ENCODE results near the gene ATP11C.
A peak's percentile ranks its signal among the peaks of the same experiment; 100 is the strongest.
"Not testable (repeated sequence)": the region's sequence is repeated elsewhere in the genome, so short reads cannot be mapped to it uniquely, and the experiment has no call there.

The ATP11C gene

DNA sequence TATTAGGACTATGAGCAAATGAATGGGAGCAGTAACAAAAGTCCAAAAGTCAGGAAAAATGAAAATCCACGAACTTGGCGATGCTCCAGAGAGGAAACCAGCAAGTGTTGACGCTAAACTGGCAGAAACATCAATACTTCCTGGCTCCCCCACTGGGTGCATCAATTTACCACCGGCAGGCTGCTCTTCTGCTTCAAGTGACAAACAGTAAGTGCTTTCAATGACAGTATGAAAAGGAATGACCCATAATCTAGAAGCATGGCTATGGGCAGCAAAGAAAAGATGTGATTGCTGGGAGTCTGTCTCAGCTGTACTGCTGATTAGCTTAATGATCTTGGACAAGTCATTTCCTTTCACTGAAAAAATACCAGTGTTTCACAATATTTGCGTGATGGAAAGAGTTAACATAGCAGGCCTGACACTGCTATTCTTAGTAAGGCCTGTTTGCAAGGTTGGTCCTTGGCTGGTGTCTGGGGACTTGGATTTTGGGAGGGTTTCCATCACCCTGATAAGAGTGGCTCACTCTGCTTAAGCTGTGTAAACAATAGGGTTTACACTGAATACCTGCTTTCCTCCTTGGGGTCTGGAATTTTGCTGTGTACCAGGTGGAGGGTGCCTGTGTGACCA, 8.7 kb downstream of the ATP11C start:
- DNase-seq (ENCODE audit: low spot score), result no peak

DNA sequence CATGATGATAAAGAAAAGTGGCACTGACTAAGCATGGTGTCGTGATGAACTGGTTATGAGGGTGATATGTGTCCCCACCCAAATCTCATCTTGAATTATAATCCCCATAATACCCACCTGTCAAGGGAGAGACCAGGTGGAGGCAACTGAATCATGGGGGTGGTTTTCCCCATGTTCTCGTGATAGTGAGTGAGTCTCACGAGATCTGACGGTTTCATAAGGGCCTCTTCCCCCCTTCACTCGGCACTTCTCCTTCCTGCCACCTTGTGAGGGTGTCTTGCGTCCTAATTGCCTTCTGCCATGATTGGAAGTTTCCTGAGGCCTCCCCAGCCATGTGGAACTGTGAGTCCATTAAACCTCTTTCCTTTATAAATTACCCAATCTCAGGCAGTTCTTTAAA, 11.7 kb downstream of the ATP11C start:
- not testable (repeated sequence) for DNase-seq (ENCODE audit: low spot score)

DNA sequence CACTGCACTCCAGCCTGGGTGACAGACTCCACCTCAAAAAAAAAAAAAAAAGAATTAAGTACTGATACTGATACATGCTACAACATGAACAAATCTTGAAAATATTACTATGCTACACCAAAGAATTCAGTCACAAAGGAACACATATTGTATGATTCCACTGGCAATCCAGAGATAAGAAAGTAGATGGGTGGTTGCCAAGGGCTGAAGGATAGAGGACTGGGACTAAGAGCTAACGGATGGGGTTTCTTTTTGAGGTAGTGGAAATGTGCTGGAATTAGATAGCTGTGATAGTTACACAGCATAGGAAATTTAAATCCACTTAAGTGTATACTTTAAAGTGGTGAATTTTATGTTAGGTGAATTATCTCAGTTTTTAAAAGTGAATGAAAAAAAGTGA, 12.5 kb downstream of the ATP11C start:
- DNase-seq (ENCODE audit: low spot score), result no peak

DNA sequence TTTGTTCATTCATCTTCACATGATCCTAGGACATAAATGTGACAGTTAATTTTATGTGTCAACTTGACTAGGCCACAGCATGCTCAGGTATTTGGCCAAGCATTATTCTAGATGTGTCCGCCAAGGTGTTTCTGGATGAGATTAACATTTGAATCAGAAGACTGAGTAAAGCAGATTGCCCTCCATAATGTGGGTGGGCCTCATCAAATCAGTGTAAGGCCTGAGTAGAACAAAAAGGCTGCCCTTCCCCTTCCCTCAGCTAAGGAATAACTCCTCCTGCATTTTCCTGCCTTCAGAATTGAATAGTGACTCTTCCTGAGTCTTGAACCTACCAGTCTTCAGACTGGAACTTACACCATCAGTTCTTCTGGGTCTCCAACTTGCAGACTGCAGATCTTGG, 18.4 kb downstream of the ATP11C start:
- no peak for DNase-seq (ENCODE audit: low spot score)

DNA sequence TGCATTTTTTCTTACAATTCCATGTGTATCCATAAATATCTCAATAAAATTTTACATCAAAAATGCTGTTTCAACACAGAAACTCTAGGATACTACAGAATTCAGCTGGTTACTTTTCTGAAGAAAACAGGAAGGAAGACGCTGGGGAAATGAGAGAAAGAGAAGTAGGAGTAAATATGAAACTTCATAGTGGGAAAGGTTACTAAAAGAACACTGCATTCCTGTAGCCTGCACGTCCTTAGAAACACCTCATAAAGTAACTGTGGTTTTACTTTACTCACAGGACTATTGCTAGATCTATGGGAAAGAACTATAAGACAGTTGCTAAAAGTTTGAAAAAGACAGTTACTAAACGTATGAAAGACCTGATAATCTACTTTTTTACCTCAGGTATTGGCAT, 23.1 kb downstream of the ATP11C start:
- no peak for DNase-seq (ENCODE audit: low spot score)

DNA sequence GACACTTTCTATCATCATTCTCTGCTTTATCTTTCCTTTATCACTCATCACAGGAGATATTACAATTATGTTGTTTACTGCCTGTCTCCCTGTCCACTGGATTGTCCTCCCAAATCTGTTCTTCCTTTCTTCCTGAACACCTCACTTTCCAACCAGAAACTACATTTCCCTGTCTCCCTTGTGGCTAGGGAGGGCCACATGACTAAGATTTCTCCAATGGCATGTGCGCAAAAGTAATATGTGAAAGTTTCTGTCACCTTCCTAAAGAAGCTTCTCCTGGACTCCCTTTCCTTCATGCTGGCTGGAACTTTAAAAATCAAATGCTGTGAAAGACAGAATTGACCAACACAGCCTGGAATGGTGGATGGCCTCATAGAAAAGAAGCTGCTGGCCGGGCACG, 25.8 kb downstream of the ATP11C start:
- no peak for DNase-seq (ENCODE audit: low spot score)

DNA sequence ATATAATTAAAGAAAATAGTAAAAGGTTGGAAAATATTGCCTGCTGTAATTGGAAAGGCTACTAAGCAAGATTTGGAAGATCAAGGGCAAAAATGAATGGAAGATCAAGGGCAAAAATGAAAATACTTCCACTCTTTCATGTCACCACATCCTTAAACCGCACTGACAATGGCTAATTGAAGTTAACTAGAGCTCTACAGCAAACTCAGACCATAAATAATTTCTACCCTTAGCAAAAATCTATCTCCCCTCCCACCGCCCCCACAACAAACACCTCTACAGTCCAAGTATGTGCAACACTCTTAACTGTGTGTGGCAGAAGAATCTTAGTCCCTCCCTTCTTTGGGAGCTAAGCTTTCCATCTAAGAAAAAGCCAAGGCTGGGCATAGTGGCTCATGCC, 27.1 kb downstream of the ATP11C start:
- DNase-seq (ENCODE audit: low spot score), result no peak

DNA sequence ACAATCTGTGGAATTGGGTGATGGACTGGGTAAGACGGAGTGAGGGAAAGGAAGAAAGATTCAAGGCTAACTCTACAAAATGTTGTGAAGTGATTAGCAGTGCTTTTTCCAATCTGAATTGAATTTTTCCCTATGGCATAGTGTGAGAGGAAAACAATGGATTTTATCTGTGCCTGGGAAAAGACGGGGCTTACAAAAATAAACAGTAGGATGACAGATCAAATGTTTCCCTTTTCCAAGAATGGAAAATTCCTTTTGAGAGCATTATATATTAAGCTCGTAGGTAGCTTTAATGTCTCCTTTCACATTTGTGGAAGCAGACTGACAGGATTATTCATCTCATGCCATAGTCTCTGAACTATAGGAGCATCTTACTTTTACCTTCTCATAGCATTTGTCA, 27.8 kb downstream of the ATP11C start:
- DNase-seq (ENCODE audit: low spot score), result no peak

DNA sequence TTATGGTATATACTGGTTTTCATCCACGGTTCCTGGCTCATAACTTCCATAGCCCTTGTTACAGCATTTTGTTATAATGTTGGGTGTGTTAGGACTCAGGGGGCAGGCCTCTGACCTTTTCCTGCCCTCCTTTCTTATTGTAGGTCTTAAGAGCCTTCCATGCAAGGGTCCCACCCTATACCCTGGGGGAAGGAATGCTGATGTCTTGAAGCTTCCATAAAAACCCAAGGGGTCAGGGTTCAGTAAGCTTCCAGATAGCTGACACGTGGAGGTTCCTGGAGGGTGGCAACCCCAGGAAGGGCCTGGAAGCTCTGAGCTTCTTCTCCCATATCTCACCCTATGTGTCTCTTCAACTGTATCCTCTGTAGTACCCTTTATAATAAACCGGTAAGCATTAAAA, 29.6 kb downstream of the ATP11C start:
- DNase-seq (ENCODE audit: low spot score), result no peak

DNA sequence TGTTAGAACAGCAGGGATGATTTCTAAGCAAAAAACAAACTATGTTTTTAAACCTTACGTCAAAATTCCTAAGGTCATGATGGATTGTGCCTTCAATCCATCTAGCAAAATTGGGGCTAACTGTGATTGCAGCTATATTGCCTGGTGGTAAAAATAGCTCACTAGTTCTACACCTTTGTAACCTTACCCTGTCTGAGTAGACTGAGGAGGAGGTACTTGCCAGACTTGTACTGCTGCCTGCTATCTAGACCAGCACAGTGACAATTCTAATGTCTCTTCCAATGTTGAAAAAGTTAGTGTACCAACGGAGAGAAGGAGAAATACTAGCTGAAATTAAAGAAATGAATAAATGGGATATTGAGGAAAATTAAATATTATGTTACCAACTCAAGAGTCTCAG, 30.3 kb downstream of the ATP11C start:
- no peak for DNase-seq (ENCODE audit: low spot score)

DNA sequence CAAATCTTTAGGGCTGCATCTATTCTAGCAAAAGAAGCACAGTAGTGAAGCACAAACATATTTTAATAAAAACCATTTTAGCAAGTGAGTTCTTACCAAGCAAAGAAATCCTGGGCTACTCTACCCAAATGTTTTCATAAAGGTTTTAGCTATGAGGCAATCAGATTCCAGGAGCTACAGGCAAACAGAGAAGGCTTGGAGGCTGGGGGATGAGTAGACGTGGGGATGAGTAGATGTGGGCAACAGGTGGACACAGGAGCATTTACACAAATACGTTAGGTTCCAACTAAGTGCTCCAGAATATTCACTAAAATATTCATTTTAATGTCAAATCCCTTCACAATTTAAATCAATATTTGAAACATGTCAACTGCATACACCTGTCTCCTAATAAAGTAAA, 34.5 kb downstream of the ATP11C start:
- no peak for DNase-seq (ENCODE audit: low spot score)

DNA sequence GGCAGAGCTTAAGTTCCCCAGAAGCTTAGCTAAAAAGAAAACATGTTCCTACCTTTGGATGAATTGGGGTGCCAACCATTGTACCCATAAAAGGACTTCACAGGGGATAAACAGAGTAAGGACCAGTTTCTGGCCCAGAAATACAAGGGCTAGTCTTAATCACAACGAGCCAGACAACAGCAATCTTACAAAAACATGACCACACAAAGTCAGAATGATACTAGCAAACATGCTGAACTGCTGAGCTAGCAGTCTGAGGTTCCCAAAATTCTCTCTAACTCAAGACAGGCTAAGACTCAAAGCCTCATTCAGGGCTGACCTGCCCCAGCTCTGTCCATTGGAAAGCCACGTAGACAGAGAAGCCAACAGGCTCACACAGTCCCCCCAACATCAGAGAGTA, 40.3 kb downstream of the ATP11C start:
- no peak for DNase-seq (ENCODE audit: low spot score)

DNA sequence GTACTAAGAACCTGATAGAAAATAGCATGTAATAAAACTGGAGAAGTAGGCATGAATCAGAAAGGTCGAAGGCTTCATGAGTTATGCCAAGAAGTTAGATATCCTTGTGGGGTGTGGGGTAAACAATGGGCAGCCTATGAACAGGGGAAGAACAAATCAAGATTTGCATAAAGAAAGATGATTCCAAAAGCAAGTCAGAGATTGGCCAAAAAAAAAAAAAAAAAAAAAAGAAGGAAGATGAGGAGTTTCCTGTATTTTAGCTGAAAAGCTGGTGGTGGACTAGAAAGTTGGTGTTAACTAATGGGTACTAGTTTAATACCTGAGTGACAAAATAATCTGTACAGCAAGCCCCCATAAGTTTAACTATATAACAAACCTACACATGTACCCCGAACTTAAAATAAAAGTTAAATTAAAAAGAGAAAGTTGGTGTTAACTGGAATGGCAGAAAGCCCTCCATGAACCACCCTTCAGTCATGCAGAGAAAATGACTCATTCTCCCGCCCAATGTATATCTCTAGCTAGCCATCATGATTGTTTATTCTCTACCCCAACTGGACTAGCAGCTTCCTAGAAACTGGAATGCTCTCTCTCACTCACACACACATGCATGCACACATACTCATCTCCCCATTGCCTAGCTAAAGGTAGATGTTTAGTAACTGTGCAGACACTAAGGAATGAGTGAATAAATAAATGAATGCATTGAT, 41.7 kb downstream of the ATP11C start:
- DNase-seq (ENCODE audit: low spot score), result peak; percentile 56

DNA sequence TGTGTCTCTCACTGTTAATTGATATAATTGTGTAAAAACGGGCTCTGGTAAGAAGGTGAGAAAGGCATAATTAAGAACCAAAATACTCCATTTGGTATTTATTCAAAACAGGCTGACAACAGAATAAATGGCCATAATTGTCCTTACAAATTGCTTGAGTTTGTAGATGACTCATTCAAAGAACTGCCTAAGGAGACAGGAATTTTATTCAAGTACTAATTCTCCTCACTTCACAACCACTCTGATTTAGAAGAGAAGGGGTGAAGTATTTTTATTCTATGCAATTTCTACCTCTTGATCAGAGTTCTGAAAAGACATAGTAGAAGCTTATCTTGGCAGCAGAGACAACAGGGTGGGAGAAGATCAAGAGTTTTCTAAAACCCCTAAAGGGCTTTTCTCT, 43.1 kb downstream of the ATP11C start:
- DNase-seq (ENCODE audit: low spot score), result no peak

DNA sequence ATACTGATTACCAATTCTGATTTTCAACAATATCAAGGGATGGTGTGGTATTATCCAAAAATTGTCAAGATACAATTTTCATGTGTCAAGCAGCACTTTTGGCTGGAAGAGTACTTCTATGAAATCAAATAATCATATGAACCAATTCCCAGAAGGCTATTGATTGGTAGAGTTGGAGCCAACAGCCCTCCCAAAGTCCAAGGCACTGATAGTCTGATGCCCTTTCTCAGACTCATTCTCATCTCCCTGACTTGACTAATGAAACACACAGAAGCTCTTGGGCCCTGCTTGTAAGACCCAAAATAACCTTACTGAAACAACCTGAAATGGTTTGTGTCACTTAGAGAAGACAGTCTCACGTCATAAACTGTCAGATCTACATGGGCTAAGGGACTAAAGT, 48.9 kb downstream of the ATP11C start:
- no peak for DNase-seq (ENCODE audit: low spot score)

DNA sequence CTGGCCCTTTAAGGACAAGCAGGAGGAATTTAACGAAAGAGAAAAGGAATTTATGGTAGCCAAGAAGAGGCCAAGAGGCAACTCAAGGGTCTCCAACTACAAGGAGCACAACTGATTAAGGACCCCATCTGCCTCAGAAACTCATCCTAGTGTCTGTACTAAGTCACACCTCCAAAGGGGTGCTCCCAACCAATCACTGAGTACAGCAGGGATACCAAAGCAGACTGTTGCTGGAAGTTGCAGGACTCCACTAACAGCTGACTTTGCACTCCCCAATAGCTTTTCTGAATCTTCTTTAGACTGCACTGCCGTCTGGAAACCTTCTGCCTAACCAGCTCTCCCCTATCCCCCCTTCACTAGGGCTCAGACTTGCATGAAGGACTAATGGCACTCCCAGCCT, 50.6 kb downstream of the ATP11C start:
- no peak for DNase-seq (ENCODE audit: low spot score)

DNA sequence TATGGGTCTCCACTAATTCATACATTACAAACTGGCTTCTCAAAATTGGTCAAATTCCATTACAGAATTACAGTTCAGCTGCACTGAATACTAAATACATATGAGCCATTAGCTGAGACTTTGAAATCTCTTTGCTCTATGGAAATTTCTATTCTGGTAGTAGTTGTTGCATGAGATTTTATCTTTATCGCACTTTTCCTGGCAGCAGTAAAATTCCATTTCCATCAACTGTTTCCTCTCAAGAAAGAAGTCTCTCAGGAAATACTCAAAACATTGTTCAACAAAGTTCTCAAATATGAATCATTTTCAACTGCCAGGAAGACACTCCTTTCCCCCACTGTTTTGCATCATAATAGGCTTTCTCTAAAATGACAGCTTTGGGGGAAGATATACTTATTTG, 51.3 kb downstream of the ATP11C start:
- DNase-seq (ENCODE audit: low spot score), result no peak

DNA sequence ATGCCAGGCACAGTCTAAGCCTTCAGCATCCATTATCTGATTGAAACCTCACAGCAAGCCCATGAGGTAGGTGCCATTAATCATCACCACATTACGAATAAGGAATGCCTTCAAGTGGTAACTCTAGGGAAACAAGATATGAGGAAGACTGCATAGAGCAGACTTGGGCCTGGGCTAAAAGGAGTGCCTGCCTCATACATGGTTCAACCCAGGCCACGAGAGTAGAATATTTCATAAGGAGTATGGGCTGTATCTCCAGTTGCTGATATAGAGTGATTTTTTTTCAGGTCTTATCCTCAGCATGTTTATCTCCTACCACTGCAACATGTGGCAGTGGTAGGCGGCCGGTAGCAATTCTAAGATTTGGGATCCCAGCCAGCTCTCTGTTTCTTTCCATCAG, 51.7 kb downstream of the ATP11C start:
- no peak for DNase-seq (ENCODE audit: low spot score)

DNA sequence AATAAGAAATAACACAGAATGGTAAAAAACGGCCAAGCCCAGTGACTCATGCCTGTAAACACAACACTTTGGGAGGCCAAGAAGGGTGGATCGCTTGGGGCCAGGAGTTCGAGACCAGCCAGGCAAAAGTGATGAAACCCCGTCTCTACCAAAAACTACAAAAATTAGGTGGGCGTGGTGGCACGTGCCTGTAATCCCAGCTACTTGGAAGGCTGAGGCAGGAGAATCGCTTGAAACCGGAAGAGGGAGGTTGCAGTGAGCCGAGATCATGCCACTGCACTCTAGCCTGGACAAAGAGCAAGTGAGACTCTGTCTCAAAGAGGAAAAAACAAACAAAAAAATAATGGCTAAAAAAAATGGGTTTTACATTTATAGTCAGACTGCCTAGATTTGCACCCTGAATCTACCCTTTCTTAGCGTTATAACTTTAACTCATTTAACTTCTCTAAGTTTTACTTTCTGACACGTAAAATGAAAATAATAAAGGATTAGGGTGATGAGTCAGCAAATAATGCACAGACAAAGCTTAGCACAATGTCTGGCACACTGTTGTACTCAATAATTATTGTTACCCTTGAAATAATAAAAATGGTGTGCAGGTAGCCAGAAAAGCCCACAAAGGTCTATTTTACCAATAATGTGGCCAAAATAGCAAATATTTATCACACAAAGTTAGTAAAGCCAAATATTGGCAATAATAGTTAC, 55.0 kb downstream of the ATP11C start:
- DNase-seq (ENCODE audit: low spot score), result no peak

DNA sequence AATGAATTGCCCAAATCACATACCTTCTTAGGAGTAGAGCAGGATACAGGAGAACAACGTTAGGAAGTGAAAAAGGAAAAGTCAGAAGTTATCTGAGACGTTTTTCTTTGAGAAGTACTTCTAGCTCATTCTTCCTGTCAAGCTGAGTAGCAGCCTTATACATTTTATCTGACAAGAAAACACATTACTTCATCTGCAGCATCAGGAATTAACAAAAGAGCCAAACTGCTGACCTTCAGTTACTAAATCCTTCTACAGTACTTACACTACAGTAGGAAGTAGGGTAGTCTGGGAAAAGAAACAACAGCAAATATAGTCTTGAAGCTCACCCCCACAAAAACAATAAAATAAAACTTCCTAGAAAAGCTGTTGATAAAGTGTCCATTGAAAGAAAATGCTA, 57.0 kb downstream of the ATP11C start:
- no peak for DNase-seq (ENCODE audit: low spot score)

DNA sequence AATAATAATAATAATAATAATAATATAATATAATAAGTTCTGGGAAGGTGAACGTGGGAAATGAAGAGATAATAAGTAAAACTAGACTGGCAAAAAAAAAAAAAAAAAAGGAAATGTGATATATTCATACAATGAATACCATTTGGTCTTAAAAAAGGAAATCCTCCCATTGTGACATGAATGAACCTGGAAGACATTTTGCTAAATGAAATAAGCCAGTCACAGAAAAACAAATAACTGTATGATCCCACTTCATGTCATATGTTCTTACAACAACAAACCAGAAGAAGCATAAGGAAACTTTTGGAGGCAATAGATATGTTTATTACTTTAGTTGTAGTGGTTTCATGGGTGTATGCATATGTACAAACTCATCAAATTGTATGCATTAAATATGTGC, 63.1 kb downstream of the ATP11C start:
- no peak for DNase-seq (ENCODE audit: low spot score)

DNA sequence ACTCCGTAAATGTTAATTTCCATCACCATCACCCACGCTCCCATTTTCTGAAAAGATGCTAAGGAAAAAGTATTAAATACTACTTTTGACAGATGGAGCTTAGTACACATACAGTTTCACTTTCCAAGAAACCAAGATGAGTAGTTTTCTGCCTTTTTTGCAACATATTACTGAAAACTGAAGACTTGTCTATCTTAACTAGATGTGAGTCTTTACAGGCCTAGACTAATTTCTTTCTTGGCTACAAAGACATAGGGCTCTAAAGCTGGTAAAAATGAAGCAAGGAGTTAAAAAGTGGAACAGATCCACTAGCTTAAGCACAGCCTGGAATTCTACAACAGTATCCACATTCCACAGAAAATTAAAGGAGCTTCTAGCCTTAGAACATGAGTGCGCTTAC, 68.2 kb downstream of the ATP11C start:
- DNase-seq (ENCODE audit: low spot score), result no peak

DNA sequence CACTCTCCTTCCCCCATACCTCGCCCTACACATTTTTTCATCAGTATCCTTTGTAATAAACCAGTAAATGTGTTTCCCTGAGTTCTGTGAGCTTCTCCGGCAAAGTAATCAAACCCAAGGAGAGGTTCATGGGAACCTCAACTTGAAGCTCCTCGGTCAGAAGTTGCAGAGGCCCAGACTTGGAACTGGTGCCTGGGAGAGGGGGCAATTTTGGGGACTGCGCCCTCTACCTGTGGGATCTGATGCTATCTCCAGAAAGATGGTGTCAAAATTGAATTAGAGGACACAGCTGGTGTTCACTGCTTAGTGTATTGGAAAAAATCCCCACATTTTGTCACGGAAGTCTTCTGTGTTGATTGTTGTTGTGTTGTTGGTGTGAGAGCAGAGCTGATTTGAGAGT, 70.6 kb downstream of the ATP11C start:
- DNase-seq (ENCODE audit: low spot score), result no peak

DNA sequence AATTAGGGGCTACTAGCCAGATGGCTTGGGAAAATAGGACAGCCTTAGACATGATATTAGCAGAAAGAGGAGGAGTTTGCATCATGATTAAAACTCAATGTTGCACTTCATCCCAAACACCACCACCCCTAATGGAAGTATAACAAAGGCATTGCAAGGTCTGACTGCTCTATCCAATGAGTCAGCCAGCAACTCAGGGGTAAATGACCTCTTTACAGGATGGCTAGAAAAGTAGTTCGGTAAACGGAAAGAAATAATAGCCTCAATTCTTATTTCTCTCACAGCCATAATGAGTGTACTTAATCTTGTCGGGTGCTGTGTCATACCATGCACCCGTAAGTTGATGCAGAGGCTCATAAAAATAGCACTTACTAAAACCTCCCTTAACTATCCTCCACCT, 76.0 kb downstream of the ATP11C start:
- not testable (repeated sequence) for DNase-seq (ENCODE audit: low spot score)
